ENCODE data around the gene ZNRF1. TPM values are rescaled to one million over a fixed set of nuclear protein-coding genes. Genes with fewer than 3 reads are reported as not detected.

The ZNRF1 gene
- total and polyA plus RNA-seq, 2 donors (not counting 1 experiment from before 2014, with no cell fraction given), result 0.27 to 0.76 TPM

- H3K27me3 Mint-ChIP-seq, result peaks cover 19% of the 10 kb centered on the region
- Histone ChIP-seq H3K9me3 (ENCODE audit: control extremely low read depth in 1 of 3, control insufficient read depth in 2 of 3, insufficient read depth in 1 of 3, low read length in 2 of 3) (peaks cover 0 to 2% (median 0%) of the 10 kb centered on the region in 3 donors), H3K79me2 (ENCODE audit: control insufficient read depth, insufficient read depth, low read length) (no peaks in the 10 kb centered on the region), H3K4me2 (replicated peaks; ENCODE audit: low read depth, low read length, poor library complexity, severe bottlenecking) (no peak overlapping the region), H3K27me3 (replicated peaks in 1 of 4; ENCODE audit: control extremely low read depth in 1 of 4, control insufficient read depth in 3 of 4, insufficient read depth in 4 of 4, low read length in 3 of 4) (peaks cover 0 to 31% (median 10%) of the 10 kb centered on the region in 4 experiments), H2AFZ (ENCODE audit: insufficient read depth, low read depth, low read length, poor library complexity, severe bottlenecking) (no peak overlapping the region), H3K4me3 (ENCODE audit: control extremely low read depth in 1 of 5, extremely low read depth in 1 of 5, insufficient read depth in 1 of 5, low read depth in 2 of 5, low read length in 4 of 5) (no peak overlapping the region), H3K36me3 (replicated peaks in 1 of 2; ENCODE audit: control extremely low read depth in 1 of 2, control insufficient read depth in 1 of 2, extremely low read depth in 1 of 2, insufficient read depth in 2 of 2, low read length in 1 of 2) (no peaks in the 10 kb centered on the region), H3K4me1 (ENCODE audit: control insufficient read depth in 2 of 2, insufficient read depth in 2 of 2, low read length in 2 of 2) (peaks cover 10 to 12% of the 10 kb centered on the region in 2 donors), H3K27ac (ENCODE audit: low read length in 2 of 2) (no peak overlapping the region), H3K9ac (ENCODE audit: low read length) (no peak overlapping the region), H4K20me1 (ENCODE audit: control insufficient read depth, insufficient read depth, low read length, poor library complexity, severe bottlenecking) (no peaks in the 10 kb centered on the region)
- H3K27ac Mint-ChIP-seq, result no peak overlapping the region
- no peak for TF ChIP-seq EZH2 (IDR thresholded peaks at IDR 0.05; ENCODE audit: borderline replicate concordance, insufficient read depth, low read depth, low read length, poor library complexity, severe bottlenecking)
- TF ChIP-seq CTCF (IDR thresholded peaks at IDR 0.05), result no peak
- ATAC-seq (ENCODE audit: low read depth) (no peak), DNase-seq (no peak)
- H3K4me1 Mint-ChIP-seq, result peaks cover 16% of the 10 kb centered on the region
- H3K9me3 Mint-ChIP-seq (ENCODE audit: insufficient read depth), result no peaks in the 10 kb centered on the region
- 74% methylated on average over 2 of the region's 4 CpGs for WGBS (ENCODE audit: insufficient coverage)
- ChIA-PET POLR2A (no interaction called here), CTCF (no interaction called here)
- intact Hi-C loops (cut with micrococcal nuclease), result no loop called here
- no peak overlapping the region for H3K4me3 Mint-ChIP-seq
Observed at GRCh38 chr16:75085556-75085955, 86.7 kb downstream of the ZNRF1 start.

DNA sequence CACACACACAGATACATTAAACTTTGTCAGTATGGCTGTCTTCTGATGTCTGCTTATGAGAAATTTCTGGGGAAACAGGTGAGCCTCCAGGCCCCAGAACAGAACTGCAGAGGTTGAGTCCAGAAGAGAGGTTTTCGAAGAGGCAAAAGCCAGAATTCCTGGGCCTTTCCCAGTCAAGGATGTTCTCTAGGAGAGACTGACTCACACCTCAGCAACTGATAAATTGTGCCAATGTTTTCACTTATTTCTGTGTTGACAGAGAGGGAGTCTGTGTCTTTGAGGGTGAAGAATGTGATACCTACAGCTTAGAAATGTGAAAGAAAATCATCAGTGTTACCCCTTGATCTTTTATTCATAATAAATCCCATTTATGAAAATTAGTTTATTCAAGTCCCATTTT is 87.5 kb downstream of the ZNRF1 start:
- ChIA-PET POLR2A (no interaction called here), CTCF (no interaction called here)
- Histone ChIP-seq H3K79me2 (ENCODE audit: control insufficient read depth, insufficient read depth, low read length) (no peaks in the 10 kb centered on the region), H3K27me3 (replicated peaks in 1 of 4; ENCODE audit: control extremely low read depth in 1 of 4, control insufficient read depth in 3 of 4, insufficient read depth in 4 of 4, low read length in 3 of 4) (peaks cover 0 to 27% (median 10%) of the 10 kb centered on the region in 4 experiments), H3K9ac (ENCODE audit: low read length) (no peak overlapping the region), H3K27ac (ENCODE audit: low read length in 2 of 2) (no peak overlapping the region), H3K4me2 (replicated peaks; ENCODE audit: low read depth, low read length, poor library complexity, severe bottlenecking) (no peak overlapping the region), H4K20me1 (ENCODE audit: control insufficient read depth, insufficient read depth, low read length, poor library complexity, severe bottlenecking) (no peaks in the 10 kb centered on the region), H3K9me3 (ENCODE audit: control extremely low read depth in 1 of 3, control insufficient read depth in 2 of 3, insufficient read depth in 1 of 3, low read length in 2 of 3) (peaks cover 0 to 2% (median 0%) of the 10 kb centered on the region in 3 donors), H3K4me1 (ENCODE audit: control insufficient read depth in 2 of 2, insufficient read depth in 2 of 2, low read length in 2 of 2) (peaks cover 6 to 8% of the 10 kb centered on the region in 2 donors), H2AFZ (ENCODE audit: insufficient read depth, low read depth, low read length, poor library complexity, severe bottlenecking) (no peak overlapping the region), H3K4me3 (ENCODE audit: control extremely low read depth in 1 of 5, extremely low read depth in 1 of 5, insufficient read depth in 1 of 5, low read depth in 2 of 5, low read length in 4 of 5) (no peak overlapping the region), H3K36me3 (replicated peaks in 1 of 2; ENCODE audit: control extremely low read depth in 1 of 2, control insufficient read depth in 1 of 2, extremely low read depth in 1 of 2, insufficient read depth in 2 of 2, low read length in 1 of 2) (no peaks in the 10 kb centered on the region)
- ATAC-seq (ENCODE audit: low read depth) (no peak), DNase-seq (no peak)
- WGBS (ENCODE audit: insufficient coverage), result 100% methylated on average over 1 of the region's 1 CpG
- no peaks in the 10 kb centered on the region for H3K9me3 Mint-ChIP-seq (ENCODE audit: insufficient read depth)
- H3K27me3 Mint-ChIP-seq, result peaks cover 17% of the 10 kb centered on the region
- H3K4me1 Mint-ChIP-seq, result peaks cover 11% of the 10 kb centered on the region
- intact Hi-C loops (cut with micrococcal nuclease), result no loop called here
- no peak overlapping the region for H3K27ac Mint-ChIP-seq
- no peak for TF ChIP-seq EZH2 (IDR thresholded peaks at IDR 0.05; ENCODE audit: borderline replicate concordance, insufficient read depth, low read depth, low read length, poor library complexity, severe bottlenecking)
- H3K4me3 Mint-ChIP-seq, result no peak overlapping the region

Measured in B cell (primary cell).